NCI-H69 (cell line): ENCODE measurements around the gene CENATAC.
"Not testable (repeated sequence)": the region's sequence is repeated elsewhere in the genome, so short reads cannot be mapped to it uniquely, and the experiment has no call there.

Source experiments
- DNase-seq: peaks from one replicate; lab custom pipeline; 2025; lab: John Stamatoyannopoulos, UW

CENATAC gene

DNA sequence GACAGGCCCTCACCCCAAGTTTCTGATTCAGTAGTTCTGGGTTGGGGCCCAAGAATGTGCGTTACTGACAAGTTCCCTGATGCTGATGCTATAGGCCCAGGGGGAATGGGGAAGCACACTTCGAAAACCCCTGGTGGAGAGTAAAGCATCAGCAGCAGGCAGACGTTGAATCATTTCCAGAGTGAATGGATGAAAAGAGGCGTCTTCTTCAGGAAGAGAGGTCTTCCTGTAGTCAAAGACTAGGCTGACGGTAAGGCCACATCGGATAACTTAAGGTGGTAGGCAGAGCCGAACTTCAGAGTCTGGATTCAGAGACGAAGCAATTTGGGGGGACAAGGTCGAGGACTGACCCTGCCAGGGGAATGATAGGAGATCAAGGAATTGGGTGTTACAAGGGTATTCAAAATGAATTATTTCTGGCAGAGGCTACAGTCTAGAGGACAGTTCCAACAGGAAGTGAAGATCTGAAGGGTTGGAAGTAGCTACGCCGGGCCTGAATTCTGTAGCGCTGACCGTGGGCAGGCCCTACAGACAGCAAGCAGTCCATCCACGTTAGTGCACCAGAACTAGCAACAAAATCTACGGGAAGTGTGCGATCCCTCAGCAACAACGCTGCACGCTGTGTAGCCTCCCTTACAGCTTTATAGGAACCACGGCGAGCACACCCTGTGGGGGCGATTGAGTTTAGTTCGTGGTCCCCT lies 862 bp upstream of the CENATAC start:
- peak; percentile 68 for DNase-seq

DNA sequence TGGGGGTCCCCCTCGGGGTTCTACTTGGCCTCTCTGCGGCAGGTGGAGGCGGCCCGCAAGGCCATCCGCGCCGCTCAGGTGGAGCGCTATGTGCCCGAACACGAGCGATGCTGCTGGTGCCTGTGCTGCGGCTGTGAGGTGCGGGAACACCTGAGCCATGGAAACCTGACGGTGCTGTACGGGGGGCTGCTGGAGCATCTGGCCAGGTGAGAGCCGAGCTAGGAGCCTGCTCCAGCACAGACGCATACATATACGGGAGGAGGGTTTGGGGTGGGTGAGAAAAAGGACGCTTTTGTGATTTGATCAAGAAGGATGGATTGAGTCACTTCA lies 415 bp downstream of the CENATAC start:
- peak; percentile 68 for DNase-seq

DNA sequence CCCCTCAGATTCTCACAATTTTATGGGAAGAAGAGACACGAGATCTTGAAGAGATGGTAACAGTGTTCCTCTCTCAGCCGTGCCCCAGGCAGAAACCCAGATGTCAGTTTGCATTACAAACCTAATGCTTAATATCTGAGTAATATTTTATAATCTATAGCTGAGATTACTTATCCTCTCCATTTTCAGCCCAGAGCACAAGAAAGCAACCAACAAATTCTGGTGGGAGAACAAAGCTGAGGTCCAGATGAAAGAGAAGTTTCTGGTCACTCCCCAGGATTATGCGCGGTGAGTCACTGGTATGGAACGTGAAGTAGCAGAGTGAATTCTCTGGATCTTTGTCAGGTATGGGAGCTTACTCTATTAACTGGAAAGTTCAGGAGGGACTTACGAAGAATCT lies 884 bp downstream of the CENATAC start:
- peak; percentile 28 for DNase-seq

DNA sequence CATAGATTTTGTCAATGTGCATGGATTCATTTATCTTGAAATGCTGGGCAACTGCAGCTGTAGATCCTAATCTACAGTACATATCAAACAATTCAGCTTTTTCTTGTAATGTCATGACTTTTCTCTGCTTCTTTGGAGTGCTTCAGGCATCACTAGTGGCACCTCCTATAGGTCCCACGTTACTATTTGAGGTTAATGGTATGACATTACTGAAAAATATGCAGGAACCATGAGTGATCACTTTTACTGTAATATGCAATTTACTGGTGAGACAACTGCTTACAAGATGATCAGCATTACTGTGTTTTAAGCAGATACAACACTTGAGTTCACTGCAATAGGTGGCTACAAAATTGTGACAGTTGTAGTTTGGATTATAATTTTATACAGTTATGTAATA lies 3.0 kb downstream of the CENATAC start:
- DNase-seq = no peak

DNA sequence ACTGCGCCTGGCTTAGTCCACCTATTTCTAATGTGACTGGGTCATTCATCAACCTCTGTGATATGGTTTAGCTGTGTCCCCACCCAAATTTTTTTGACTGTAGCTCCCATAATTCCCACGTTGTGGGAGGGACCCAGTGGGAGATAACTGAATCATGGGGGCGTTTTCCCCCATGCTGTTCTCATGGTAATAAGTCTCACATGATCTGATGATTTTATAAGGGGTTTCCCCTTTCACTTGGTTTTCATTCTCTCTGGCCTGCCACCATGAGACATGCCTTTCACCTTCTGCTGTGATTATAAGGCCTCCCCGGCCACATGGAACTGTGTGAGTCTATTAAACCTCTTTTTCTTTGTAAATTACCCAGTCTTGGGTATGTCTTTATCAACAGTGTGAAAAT lies 8.7 kb downstream of the CENATAC start:
- no peak for DNase-seq

DNA sequence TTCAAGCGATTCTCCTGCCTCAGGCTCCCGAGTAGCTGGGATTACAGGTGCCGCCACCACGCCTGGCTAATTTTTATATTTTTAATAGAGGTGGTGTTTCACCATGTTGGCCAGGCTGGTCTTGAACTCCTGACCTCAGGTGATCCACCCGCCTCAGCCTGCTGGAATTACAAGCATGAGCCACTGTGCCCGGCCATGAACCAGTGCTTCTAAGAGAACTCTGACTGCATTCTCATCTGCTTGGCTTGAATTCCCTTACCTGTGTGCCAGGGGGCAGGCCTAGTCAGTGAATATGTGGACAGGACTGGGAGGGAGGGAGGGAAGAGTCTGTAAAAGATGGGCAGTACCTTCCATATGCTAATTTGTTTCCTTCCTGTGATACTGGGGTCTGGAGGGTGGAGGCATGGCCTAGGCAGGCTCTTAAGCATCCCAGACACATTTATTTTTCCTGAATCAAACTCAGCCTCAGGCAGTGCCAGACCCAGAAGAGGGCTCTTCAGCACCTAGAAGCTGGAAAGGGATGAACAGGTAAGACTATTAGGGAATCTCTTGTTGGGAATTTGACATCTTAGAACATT lies 13.6 kb downstream of the CENATAC start:
- no peak for DNase-seq

DNA sequence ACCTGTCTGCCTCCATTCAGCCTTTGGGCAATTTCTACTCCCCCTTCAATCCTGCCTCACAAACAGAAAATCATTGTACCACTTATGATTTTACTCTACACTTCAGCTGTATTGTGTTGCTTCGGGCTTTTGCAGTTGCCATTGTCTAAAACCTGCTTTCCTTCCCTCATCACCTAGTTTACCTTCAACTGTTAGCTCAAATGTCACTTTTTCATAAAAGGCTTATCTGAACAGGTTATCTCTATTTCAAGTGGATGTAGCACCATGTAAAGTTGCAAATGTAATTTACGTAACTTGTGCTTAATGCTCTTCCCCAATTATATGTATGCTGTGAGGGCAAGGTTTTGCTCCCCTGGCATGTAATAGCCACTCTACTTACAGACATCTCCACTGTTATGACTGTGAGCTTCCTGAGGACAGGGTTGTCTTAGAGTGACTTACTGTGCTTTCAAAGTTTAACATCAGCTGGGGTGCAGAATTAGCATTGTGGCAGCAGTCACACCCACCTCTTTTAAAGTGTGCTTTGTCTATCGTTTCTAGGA lies 14.8 kb downstream of the CENATAC start:
- DNase-seq = no peak

DNA sequence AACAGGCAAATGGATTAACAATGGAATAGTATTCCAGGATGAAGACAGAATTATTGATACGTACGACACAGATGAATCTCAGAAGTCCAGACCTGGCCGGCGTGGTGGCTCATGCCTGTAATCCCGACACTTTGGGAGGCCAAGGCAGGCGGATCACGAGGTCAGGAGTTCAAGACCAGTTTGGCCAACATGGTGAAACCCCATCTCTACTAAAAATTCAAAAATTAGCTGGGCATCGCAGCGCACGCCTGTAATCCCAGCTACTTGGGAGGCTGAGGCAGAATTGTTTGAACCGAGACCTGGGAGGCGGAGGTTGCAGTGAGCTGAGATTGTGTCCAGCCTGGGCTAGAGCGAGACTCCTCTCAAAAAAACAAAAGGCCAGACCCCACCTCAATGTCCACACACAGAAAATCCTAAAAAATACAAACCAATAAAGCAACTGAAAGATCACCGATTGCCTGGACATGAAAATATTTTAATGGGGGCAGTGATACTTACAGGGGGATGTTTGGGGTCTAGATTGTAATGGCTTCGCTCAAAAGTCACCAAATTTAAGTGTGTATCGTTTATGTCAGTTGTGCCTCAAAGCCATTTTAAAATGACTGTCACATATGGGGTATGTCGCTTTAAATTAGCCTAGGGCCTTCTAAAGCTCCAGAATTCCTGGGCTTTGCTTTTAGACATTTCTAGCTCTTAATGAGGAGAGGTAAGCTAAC lies 16.4 kb downstream of the CENATAC start:
- DNase-seq = no peak

DNA sequence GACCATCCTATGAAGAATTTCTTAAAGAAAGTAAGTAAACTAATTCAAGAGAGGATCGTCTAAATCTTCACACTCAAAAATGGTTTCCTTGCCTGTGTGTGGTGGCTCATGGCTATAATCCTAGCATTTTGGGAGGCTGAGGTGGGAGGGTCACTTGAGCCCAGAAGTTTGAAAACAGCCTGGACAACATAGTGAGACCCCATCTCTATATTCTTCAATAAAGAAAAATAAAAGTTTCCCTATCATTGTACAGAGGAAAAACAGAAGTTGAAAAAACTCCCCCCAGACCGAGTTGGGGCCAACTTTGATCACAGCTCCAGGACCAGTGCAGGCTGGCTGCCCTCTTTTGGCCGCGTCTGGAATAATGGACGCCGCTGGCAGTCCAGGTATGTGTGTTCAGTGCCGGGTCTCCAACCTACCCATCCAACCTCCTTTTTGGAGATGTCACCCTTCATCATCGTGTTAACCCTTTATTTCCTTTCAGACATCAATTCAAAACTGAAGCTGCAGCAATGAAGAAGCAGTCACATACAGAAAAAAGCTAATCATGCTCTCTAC lies 17.2 kb downstream of the CENATAC start:
- DNase-seq = peak; percentile 25

DNA sequence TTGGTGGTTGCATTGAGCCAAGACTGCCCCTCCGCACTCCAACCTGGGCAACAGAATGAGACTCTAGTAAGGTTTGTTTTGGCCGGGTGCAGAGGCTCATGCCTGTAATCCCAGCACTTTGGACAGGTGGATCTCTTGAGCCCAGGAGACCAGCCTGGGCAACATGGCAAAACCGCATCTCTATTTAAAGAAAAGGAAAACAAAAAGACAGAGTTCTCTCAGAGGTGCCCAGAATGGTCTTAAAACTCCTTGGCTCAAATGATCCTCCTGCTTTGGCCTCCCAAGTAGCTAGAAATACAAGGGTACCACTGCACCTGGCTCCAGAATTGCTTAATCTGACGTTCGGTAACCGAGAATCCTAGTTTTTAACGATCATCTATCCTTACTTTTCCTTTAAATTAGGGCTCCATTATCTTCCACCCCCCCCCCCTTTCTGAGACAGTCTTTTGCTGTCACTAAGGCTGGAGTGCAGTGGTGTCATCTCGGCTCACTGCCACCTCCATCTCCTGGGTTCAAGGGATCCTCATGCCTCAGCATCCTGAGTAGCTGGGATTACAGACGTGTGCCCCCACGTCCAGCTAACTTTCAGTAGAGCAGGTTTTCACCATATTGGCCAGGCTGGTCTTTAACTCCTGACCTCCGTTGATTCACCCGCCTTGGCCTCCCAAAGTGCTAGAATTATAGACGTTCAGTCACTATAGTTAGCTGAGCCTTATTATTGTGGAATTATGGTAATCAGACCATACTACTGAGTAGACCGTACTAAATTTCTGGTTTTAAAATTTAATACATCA lies 18.5 kb downstream of the CENATAC start:
- DNase-seq = no peak

DNA sequence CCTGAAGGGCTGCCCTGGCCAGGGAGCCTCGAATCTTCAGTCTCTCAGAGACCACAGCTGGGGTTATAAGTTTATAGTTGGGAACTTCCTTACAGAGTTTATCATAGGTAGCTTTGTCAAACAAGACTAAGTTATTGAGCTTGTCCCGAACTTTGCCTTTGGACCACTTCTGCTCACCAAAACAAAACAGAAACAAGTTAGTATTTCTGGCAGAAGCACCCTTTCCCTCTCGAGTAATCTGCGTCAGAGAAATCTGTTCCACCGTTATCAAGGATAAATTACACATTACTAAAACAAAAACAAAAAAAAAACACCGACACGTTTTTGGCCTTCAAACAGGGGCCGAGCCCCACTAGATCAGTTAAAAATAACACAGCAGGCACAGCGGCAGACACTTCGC lies 19.4 kb downstream of the CENATAC start:
- not testable (repeated sequence) for DNase-seq

DNA sequence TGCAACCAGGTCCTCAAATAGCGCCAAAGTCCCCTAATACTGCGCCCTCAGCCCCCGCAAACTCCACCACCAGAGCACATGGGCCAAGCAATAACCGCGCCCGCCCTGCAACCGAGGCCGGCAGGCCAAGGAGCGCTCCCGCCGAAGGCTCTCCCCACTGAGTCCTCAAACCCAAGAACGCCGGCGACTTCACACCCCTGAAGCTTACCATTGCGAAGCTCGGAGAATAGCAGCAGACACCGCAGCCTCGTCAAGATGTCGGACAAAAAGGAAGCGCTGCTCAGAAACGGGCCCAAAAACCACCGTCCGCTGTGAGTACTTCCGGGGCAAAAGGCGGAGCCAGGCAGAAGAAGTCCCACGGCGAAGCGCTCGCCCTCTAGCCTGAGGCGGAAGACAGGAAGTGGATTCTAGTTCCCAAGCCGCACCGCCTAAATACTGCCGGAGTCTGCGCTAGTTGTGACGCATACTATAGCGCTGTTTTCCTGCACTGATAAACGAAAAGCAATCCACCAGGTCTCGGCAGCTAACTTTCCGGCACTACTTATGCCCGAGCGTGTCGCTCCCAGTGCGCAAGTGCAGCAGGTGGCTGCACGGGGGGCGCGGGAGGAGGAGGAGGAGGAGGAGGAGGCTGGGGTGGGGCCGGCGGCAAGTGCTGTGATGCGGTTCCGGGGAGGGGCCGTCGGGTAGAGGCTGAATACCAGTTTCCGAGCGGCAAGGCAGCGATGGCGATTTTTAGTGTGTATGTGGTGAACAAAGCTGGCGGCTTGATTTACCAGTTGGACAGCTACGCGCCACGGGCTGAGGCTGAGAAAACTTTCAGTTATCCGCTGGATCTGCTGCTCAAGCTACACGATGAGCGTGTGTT lies 20.4 kb downstream of the CENATAC start, which contains the start of the genes RPS25 and TRAPPC4:
TSS of gene RPS25 (minus strand) at position 270 of the 865 bp plus-strand sequence. CDS start at position 211, 59 bp downstream.
TSS of gene TRAPPC4 (plus strand) at position 693 of the 865 bp plus-strand sequence. CDS start at position 723, 30 bp downstream.
- peak; percentile 98 for DNase-seq

DNA sequence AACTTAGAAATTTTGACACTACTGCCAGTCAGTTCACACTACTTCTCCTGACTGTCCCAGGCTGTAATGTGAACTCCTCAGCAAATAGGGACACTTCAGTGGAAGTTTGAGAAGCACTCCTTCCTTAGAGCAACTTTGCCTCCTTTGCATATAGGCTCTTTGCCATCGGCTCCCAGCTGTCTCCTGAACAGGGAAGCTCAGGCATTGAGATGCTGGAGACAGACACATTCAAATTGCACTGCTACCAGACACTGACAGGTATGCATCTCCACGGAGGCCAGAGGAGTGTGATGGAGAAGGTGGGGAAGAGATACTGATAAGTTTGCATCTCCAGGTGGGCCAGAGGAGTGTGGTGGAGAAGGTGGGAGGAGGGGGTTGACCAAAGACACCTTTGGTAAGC lies 22.1 kb downstream of the CENATAC start:
- no peak for DNase-seq

DNA sequence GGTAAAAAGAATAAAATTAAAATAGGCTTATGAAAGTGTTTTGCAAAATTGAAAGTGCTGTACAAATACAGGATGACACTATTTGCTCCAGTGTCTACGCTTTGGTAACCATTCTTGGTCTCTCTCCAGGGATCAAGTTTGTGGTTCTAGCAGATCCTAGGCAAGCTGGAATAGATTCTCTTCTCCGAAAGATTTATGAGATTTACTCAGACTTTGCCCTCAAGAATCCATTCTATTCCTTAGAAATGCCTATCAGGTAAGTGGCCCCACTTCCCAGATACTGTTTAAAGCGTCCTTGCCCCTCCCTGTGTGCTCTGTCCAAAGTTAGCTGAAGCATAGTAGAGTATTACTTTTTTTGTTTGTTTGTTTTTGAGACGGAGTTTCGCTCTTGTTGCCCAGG lies 23.7 kb downstream of the CENATAC start:
- no peak for DNase-seq

DNA sequence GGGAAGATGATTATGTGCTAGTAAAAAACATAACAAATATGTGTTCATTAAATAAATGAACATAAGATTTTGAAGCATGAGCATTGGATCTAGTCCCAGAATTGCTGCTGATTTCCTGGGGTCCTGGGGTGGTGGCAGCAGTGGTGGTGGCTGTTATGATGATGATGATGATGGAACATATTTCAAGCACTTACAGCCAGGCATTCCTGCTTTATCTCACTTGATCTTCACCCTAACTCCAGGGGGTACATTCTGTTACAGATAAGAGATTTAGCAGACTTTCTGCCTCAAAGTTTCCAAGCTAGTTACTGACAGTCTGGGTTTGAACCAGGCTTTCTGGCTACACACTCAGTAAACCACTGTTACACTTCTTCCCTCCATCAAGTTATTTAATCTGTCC lies 25.8 kb downstream of the CENATAC start:
- DNase-seq = no peak

DNA sequence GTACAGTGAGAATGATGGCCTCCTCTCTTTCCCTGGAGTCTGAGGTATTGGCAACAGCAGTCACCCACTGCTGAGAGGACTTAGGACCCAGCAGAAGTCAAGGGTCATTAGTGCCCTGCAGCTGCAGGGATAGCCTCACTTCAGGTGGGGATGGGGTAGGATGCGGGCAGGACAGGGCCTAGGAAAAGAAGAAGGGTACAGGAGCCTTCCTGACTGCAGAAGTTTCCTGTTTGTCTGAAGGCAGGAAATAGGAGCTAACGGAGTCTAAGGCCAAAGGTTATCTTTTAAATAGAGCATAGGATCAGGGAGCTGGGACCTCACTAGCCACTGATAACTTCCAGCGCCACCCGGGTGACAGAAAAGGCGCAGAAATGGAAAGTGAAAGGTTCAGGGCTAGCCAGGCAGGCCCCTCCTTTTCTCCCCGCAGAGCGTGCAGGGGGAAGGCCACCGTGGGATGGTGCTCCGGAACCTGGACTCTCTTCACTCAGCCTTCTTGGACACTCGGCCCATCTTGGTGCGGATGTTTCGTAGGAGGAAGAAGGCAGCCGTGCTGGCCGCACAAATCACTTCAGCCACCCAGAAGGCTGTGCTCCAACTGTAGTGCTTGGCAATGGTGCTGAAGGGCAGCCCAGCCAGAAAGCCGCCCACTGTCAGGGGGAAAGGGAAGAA lies 26.6 kb downstream of the CENATAC start:
- DNase-seq = no peak

DNA sequence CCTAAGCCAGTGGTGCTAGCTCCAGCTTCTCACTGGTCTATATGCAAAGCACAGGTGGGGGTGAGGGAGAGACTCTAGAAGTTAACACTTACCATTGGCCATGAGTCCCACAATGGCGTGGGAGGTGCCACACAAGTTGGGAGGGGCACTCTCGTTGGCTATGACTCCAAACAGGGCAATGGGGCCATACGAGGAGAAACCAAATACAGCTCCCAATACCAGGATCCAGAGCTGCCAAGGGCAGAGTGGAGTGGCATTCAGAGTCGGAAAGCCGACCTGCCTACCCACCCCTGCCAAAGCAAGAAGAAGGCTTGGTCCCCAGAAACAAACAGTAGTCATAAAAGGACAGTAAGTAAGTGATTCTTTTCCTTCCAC lies 27.1 kb downstream of the CENATAC start:
- no peak for DNase-seq

DNA sequence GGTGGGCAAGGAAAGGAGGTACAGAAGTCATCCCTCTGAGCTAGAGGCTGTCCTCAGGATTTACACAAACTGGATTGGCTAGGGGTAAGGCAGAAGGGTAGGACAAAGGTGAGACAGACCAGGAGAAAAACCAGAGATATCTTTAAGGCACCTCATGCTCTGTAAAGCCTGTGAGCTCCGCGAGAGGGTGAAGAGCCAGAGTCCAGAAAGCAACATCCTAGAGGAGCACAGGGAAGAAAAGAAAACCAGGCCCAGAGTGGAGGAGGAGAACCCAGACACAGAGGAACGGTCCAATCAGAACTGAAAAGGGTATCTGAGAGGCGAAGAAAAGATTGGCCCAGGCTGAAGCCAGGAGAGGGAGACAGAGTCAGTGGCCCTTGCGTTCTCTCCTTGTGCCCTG lies 27.6 kb downstream of the CENATAC start:
- DNase-seq = no peak

DNA sequence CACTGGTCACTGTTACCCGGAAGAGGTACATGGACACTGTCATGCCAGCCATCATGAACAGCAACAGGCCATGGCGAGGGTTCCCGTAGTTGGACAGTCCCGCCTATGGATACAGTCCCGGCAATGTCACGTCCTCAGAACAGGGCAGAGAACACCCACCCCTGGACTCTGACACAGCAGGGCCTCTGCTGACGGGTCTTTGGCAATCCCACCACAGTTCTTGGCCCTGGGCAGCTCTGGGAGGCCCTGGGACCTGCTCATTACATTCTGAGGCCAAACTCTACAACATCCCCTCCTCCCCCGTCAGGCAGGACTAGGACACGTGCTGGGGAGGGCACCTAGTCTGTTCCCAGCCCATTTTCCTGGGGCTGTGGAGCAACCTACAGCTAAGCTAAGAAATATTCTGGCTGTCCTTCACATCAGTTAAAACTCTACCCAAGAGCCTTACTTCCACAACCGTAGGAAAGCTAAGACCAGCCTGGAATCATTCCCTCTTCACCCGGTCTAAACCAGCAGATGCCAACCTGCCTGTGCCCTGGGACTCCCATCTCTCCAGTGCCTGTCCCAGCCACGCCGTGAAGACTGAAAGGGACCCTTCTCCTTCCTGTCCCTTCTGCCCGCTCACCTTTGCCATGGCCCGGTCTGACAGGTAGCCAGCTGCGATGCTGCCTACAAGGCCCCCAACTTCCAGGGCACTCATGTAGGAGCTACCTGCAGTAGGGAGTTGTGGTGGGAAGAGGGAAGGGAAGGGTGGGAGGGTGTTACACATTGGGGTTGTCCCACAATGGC lies 28.2 kb downstream of the CENATAC start:
- DNase-seq = no peak

DNA sequence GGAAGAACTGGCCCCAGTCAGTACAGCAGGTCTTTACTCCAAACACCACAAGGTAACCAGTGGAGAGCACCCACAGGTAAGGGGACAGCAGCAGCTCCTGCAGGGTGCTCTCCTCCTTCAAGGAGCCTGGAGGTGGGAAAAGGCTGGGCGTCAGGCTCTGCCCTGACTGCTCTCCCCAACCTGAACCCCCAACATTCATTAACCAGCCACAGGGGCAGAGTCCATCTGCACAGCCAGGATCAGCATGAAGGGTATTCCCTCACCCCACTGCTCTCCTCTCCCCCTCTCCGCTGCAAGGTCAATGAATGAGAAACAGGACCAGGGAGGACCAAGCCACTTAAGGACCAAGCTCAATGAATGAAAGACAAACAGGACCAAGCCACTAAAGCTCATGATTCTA lies 29.0 kb downstream of the CENATAC start:
- no peak for DNase-seq
